Measurements from ENCODE around the gene UTP11. TPM values are rescaled to one million over a fixed set of nuclear protein-coding genes. Genes with fewer than 3 reads are reported as not detected.

UTP11 gene
- total and polyA plus RNA-seq, 2 of the 8 experiments (the other 6 are each of a cell fraction or from before 2014, with no cell fraction given), result 19.5 to 60.5 TPM

DNA sequence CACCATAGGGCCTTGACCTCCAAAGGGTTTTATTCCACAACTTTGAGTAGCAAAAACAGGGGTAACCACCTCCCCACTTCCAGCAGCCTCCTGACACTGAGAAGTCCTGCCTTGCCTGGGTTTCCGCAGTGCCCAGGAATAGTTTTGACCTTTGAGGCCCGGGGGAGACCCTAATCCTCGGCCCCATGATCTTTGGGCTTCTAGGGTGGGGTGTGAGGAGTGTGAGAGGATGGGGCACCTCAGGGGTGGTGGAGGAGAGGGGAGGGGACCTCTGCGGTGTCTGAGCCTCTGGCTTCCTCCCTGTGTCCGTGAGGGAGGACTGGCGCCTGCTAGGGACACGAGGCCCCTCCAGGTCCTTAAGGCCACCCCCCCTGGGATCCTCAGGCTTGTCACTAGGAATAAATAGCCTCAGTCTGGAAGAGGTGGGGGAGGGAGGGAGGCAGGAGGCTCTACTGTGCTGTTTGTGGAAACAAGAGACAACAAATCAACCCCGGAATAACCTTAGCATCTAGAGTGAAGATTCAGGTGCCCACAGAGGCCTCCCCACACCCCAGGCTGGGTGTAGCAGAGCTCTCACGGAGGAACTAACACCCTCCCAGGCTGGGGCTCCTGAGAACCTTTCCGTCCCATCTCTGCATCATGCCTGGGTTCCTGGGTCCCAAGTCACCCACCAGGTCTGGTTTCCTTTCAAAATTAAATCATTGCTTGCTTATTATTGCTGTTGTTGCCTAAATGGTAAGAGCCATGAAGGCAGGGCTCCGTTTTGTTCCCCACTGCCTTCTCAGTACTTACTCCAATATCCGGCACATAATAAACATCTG lies 6.3 kb upstream of the UTP11 start (continued):
- TF ChIP-seq, protein P1, sequence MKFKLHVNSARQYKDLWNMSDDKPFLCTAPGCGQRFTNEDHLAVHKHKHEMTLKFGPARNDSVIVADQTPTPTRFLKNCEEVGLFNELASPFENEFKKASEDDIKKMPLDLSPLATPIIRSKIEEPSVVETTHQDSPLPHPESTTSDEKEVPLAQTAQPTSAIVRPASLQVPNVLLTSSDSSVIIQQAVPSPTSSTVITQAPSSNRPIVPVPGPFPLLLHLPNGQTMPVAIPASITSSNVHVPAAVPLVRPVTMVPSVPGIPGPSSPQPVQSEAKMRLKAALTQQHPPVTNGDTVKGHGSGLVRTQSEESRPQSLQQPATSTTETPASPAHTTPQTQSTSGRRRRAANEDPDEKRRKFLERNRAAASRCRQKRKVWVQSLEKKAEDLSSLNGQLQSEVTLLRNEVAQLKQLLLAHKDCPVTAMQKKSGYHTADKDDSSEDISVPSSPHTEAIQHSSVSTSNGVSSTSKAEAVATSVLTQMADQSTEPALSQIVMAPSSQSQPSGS (IDR thresholded peaks at IDR 0.05; ENCODE audit: low read length), result no peak
- TF ChIP-seq CBX8 (IDR thresholded peaks at IDR 0.05; ENCODE audit: borderline replicate concordance, low read depth, low read length), result no peak
- TF ChIP-seq, protein P2, sequence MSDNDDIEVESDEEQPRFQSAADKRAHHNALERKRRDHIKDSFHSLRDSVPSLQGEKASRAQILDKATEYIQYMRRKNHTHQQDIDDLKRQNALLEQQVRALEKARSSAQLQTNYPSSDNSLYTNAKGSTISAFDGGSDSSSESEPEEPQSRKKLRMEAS (IDR thresholded peaks at IDR 0.05), result no peak
